NK-92 treated with Interleukin-12 subunit alpha and Interleukin-12 subunit beta, amount 100 ng/mL, for 24 hours (cell line): Measurements from ENCODE around the gene POU2F1.

ENCODE experiments used
- DNase-seq: peaks from one replicate; lab custom pipeline; 2025; lab: John Stamatoyannopoulos, UW

POU2F1 gene

DNA sequence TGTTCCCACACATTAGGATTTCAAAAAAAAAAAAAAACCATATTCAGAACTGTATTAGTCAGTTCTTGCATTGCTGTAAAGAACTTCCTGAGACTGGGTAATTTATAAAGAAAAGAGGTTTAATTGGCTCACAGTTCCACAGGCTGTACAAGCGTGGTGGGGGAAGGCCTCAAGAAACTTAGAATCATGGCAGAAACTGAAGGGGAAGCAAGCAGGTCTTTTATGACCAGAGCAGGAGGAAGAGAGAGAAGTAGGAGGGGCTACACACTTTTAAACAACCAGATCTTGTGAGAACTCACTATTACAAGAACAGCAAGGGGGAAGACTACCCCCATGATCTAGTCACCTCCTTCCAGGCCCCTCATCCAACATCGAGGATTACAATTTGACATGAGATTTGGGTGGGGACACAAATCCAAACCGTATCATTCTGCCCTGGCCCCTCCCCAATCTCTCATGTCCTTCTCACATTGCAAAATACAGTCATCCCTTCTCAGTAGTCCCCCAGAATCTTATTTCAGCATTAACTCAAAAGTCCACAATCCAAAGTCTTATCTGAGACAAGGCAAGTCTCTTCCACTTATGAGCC lies 51.8 kb downstream of the POU2F1 start:
- no peak for DNase-seq

DNA sequence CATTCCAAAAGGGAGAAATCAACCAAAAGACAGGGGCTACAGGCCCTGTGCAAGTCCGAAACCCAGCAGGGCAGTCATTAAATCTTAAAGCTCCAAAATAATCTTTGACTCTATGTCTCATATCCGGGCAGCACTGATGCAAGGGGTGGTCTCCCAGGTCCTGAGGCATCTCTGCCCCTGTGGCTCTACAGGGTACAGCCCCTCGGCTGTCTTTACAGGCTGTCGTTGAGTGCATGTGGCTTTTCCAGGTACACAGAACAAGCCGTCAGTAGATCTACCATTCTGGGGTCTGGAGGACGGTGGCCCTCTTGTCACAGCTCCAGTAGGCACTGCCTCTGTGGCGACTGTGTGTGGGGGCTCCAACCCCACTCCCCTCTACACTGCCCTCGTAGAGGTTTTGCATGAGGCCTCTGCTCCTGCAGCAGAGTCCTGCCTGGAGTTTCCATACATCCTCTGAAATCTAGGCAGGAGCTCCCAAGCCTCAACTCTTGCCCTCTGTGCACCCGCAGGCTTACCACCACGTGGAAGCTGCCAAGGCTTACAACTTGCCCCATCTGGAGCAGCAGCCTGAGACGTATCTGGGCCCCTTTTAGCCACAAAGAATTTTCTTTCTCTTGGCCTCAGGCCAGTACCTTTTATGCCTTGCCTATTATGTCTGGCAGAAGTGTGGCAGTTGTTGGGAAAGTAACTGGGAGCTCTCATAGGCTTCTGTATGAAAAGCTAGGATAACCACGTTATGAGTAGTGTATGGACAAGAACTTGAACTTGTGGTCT lies 52.5 kb downstream of the POU2F1 start:
- DNase-seq, result no peak

DNA sequence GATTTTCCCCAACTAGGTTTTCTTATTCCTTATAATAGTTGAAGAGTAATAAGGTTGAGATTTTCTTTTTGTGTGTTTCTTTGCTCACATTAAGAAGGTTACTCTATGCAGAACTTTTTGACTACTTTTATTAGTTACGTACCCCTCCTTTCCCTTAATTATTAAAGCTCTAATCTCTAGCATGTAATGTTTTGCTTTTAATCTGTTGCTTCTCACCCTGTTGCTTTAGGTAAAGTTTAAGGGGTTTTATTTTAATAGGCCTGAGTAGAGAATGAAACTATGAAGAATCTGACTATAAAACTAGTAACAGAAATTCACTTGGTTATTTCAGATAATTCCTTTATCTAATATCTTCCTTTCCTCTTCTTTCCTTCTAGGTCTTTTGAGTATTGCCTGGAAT lies 53.4 kb downstream of the POU2F1 start:
- DNase-seq, result no peak

DNA sequence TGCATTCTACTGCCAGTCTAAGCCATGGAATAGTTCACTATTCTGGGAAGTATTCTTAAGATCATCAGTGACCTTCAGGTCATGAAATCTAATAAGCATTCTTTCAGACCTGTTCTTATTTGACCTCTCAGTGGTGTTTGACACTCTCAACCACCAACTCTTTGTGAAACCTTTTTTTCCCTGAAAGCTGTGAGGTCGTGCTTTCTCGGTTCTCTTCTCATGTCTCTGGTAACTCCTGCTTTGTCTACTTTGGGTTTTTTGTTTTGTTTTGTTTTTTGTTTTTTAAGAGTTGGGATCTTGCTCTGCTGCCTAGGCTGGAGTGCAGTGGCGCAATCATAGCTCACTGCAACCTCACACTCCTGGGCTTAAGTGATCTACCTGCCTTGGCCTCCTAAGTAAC lies 56.3 kb downstream of the POU2F1 start:
- DNase-seq, result no peak

DNA sequence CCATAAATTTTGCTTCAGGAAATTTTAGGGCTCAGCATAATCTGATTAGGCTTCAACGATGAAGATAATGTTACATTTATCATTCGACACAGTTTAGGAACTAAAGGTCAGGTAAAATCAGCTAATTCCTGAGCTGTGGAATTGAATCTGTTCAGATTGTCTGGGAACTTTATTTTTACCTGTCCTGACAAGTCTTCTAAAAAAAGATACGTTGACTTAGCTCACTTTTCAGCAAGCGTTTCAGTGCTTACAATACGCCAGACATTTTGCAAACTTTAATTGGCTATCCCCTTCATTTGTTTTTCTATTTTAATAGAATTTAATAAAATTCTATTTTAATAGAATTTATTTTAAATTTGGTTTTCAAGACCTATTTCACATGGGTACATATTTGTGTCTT lies 57.8 kb downstream of the POU2F1 start:
- DNase-seq, result no peak

DNA sequence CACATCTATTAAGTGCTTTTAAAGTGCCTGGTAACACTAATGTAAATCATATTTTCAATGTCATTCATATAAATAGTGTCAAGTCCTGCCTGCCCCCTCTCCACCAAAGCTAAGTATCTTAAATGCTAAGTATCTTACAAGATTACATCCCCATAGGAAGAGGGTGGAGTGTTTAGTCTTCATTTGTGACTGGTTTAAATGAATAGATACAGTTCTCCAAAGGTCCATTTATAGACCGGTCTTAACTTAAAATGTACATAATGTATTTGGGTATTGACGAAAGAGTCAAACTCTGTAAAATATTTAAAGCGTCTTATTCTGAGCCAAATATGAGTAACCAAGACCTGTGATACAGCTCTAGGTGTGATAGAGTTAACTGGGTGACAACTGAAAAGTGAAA lies 60.2 kb downstream of the POU2F1 start:
- DNase-seq, result no peak

DNA sequence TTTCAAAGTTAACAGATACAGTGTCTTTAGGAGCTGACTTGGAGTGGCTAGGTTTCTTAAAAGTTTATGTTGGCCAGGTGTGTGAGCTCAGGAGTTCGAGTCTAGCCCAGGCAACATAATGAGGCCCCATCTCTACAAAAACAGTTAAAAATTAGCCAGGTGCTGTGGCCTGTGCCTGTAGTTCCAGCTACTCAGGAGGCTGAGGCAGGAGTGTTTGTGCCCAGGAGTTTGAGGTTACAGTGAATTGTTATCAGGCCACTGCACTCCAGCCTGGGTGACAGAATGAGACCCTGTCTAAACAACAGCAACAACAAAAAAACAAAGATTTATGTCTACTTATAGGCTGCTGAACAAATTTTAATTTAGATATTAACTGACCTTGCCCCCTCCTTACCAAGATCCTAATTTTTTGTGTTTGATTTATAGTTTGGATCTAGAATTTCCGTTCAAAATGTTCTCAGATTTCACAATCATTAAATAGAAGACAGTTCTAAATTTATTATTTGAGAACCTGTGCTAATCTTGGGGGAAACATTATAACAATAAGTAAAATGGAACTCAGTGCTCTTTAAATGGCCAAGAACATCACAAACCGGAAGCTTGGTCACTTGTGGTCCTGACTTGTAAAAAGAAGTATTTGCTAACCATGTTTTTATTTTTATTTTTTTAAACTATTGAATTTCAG lies 67.8 kb downstream of the POU2F1 start:
- no peak for DNase-seq

DNA sequence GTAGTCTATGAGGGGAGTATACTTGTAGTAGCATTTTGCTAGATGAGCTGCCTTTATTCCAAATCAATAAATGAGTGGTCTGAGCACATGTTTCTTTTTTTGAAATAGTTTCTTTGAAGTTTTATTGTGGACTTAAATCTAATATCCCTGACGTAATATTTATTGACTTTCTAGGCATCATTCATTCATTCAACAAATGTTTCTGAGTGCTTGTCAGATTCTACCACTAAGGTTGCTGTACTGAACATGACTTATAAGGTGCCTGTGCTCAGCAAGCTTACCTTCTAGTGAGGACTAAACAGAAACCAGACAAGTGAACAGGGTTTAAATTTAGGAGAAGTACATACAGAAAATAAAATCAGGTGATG lies 68.4 kb downstream of the POU2F1 start:
- no peak for DNase-seq

DNA sequence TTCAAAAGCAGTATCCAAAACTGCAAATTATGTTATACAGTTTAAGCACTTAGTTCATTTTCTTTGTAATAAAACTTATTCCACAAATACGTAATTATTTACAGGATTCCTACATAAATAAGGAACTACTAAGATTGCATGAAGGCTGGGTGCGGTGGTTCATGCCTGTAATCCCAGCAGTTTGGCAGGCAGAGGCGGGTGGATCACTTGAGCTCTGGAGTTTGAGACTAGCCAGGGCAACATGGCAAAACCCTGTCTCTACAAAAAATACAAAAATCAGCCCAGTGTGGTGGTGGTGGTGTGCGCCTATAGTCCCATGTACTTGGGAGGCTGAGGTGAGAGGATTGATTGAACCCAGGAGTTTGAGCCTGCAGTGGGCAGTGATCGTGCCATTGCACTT lies 69.3 kb downstream of the POU2F1 start:
- no peak for DNase-seq

DNA sequence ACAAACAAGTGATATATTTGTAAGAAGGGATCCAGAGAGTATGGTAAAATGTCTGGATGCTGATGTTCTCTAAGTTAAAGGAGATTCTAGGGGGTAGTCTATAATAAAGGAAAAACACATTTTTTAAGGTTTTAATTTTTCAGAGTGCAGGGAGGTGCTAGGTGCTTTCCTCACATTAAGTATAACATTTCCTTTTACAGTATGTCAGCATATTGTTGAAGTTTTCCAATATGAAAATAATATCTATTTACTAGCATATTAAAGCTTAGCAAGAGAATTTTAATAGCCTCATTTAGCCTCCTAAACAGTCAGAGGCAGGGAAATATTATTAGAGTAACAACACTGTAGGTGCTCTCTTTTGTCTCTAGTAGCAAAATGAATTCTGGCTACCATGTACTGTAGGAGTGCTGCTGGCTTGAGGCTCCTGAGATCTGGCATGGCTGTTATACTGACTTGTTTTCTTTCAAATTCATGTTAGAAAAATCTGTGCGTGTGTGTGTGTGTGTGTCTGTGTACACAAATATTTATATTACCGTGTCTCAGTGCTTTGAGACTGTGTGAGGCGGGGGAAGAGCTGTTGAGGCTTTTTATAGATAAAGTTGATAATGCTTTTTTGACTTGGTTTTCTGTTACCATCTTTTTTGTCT lies 71.0 kb downstream of the POU2F1 start:
- DNase-seq, result no peak

DNA sequence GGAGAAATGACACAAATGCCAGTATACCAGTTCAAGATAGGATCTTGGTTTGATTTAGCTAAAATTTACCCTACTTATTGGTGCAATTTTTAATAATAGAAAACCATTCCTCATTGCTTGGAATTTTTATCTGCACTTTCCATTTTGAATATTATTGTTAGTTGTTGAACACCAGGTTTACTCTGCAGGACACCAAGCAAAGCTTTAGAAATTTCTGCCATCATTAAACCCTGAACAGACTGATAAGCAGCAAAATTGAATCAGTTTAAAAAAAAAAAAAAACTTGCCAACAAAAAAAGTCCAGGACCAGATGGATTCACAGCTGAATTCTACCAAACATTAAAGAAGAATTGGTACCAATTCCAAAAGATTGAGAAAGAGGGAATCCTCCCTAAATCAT lies 71.5 kb downstream of the POU2F1 start:
- no peak for DNase-seq

DNA sequence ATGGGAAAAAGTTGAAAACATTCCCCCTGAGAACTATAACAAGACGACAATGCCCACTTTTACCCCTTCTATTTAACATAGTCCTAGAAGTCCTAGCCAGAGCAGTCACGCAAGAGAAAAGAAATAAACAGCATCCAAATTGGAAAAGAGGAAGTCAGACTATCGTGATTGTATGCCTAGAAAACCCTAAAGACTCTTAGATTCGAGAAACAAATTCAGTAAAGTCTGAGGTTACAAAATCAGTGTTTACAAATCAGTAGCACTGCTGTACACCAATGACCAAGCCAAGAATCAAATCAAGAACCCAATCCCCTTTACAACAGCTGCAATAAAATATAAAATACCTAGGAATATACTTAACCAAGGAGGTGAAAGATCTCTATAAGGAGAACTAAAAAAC lies 72.4 kb downstream of the POU2F1 start:
- no peak for DNase-seq

DNA sequence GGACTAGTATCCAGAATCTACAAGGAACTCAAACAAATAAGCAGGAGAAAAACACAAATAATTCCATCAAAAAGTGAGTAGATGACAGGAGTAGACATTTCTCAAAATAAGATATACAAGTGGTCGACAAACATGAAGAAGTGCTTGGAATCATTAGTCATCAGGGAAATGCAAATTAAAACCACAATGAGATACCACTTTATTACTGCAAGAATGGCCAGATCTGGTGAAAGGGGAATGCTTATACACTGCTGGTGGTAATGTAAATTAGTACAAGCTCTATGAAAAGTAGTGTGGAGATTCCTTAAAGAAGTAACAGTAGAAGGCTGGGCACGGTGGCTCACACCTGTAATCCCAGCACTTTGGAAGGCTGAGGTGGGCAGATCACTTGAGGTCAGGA lies 73.8 kb downstream of the POU2F1 start:
- no peak for DNase-seq

DNA sequence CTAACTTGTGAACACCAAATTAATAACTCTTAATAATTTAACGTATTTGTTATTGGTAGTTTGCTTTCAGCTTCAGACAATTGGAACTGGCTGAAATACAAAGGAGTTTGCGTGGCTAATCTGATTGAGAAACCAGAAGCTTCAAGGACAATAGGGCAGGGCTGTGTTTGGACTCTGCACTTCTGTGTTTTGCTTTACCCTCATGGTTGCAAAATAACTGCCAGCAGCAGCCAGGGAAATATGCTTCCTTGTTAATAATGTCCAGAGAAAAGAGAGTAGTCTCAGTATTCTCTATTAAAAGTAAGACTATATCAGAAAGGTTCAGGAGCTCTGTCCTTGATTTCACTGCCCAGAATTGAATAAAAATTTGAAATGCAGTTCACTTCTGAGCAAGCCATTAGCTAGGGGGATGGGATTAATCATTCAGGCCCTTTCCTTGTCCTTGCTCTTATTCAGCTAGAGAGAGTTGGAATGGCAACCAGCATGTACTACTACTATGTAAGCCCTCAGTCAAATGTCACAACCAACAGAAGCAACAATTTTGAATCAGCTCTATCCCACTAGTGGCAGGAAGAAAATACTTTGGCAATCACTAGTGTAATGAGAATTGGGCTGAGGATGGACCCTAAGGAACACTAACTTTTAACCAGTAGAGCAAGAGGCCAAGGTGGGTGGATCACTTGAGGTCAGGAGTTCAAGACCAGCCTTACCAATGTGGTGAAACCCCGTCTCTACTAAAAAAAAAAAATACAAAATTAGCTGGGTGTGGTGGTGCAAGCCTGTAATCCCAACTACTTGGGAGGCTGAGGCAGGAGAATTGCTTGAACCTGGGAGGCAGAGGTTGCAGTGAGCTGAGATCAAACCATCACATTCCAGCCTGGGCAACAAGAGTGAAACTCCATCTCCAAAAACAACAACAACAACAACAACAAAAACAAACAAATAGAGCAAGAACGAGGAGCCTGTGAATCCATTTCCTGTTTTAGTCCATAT lies 76.8 kb downstream of the POU2F1 start:
- no peak for DNase-seq

DNA sequence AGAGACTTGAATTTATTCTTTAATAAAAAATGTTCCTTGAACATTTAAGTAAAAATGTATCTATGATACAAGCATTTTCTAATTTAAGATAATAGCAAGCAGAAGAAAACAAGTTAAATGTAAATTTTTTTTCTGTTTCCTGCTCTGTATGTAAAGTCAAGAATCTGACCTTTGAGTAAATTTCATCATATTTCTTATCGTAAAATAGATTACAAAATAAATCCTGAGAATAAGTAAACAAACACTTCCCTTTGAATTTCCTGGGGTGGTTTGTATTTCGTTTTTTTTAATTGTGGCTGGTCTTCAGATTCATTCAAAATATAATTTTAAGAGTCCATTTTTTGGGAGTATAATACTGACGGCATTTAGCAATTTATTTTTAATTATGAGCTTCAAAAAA lies 77.6 kb downstream of the POU2F1 start:
- no peak for DNase-seq

DNA sequence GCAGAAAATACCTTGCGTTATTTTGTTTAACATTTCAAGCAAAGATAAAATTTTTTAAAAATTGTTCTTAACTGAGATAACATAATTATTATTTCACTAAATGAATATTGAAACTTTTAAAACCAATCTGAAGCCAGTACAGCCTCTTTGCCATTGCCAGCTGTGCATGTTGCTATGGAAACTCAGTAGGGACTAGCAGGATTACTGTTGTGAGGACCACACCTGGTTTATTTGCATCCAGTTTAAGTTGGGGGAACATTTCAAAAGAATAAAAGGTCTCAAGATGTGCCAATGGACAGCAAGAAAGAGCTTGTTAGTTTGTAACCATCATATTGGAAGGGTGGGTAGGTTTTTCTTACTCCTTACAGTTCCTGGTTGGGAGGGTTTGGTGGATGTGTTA lies 80.7 kb downstream of the POU2F1 start:
- no peak for DNase-seq

DNA sequence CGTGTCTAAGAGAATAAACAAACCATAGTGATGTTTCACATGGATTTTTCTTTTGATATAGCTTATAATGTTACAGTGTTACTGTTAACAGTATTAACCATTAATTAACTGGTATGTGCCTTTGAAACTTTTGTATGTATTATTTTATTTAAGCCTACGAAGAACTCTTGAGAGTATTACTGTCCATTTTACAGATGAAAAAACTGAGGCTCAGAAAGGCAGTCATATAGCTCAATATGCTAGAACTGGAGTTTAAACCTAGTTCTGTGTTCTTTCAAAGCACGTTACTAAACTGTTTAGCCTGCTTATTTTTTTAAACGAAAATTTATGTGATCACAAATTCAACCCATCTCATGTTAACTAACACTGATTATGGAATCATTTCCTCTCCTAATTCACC lies 83.5 kb downstream of the POU2F1 start:
- DNase-seq, result no peak

DNA sequence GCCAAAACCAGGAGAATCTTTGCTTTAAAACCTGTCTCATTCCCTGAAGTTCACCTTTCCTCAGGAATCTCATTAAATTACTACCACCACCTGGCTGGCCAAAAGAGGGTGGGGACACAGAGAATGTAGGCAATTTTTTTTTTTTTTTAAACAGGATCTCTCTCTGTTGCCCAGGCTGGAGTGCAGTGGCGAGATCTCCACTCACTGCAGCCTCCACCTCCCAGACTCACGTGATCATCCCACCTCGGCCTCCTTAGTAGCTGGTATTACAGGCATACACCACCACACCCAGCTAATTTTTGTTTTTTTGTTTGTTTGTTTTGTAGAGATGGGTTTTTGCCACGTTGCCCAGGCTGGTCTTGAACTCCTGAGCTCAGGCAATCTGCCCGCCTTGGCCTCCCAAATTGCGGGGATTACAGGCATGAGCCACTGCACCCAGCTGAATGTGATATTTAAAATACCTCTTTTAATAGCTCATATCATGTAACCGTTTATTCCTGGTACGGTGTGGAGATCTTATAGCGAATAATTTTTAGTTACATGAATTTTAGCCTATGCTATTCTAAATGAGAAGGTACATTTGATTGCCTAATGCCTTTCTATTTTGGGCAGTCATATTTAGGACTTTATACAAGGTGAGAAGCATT lies 84.5 kb downstream of the POU2F1 start:
- no peak for DNase-seq

DNA sequence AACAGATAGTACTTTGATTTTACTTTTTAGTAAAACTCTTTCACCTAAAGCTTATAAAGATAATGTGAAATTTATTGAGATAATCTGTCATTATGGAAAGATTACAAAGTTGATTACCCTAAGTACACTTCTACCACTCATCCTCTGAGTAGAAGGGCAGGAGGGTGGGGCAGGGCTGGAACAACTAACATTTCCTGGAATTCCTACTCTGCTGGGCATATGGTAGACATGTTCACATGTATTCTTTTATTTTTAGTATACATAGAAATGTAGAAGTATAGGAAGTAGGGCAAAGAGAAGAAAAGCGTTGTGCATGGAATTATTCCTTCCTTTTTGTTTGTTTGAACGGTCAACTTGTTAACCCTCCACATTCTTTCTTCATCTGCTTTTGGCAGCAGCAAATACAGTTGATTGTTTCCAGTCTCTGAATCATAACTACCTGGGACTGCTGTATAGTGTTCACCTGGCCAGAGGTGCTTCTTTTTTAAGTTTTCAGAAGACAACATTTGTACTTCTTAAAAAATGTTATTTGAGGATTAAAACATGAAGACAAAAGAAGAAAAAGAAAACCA lies 85.1 kb downstream of the POU2F1 start:
- DNase-seq, result no peak

DNA sequence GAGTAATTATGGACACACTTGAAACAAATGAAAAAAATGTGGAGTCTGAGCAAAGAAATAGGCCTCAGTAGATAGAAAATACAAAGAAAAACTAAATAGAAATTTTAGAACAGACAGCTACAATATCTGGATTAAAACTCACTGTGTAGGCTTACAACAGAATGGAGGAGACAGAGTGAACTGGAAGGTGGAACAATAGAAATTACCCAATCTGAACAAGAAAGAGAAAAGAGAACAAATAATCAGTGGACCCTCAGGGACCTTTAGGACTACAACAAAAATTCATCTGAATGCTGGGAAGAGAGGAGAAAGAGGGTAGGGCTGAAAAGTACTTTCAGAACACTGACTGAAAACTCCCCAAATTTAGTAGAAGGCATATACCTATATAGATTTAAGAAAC lies 90.0 kb downstream of the POU2F1 start:
- DNase-seq, result no peak

DNA sequence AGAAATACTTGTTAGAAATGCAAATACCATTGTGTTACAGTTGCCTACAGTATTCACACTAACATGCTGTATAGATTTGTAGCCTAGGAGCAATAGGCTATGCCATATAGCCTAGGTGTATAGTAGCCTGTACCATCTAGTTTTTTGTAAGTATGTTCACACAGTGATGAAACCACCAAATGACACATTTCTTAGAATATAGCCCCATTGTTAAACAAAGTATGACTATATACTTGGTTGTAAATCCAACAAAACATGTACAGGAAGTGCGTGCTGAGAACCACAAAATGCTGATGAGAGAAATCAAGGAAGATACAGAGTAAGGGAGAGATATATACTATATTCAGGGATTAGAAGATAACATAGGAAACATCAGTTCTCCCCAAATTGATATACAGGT lies 92.2 kb downstream of the POU2F1 start:
- no peak for DNase-seq
